SK-N-SH (cell line): ENCODE measurements around the gene PPP2R3B.

Source experiments
- CTCF ChIP-seq: fragments of 200-600 bp; sonication (generic); IDR thresholded peaks from 2 replicates; pipeline ENCODE4 v1.6.1; 2017; ENCODE audit warnings: antibody characterized with exemption, mild to moderate bottlenecking, moderate library complexity
- RFX5 ChIP-seq: IDR thresholded peaks from 2 replicates; pipeline ENCODE4 v1.6.1; 2012; ENCODE audit warnings: mild to moderate bottlenecking, improper control_type of control experiment, low read length
- SMC3 ChIP-seq: IDR thresholded peaks from 2 replicates; pipeline ENCODE4 v1.6.1; 2012; ENCODE audit warnings: low read depth, low read length, improper control_type of control experiment
- TF ChIP-seq, protein P1 (sequence below): IDR thresholded peaks from 2 replicates; pipeline ENCODE4 v1.6.1; 2012; ENCODE audit warnings: mild to moderate bottlenecking, low read depth, low read length, moderate library complexity

DNA sequence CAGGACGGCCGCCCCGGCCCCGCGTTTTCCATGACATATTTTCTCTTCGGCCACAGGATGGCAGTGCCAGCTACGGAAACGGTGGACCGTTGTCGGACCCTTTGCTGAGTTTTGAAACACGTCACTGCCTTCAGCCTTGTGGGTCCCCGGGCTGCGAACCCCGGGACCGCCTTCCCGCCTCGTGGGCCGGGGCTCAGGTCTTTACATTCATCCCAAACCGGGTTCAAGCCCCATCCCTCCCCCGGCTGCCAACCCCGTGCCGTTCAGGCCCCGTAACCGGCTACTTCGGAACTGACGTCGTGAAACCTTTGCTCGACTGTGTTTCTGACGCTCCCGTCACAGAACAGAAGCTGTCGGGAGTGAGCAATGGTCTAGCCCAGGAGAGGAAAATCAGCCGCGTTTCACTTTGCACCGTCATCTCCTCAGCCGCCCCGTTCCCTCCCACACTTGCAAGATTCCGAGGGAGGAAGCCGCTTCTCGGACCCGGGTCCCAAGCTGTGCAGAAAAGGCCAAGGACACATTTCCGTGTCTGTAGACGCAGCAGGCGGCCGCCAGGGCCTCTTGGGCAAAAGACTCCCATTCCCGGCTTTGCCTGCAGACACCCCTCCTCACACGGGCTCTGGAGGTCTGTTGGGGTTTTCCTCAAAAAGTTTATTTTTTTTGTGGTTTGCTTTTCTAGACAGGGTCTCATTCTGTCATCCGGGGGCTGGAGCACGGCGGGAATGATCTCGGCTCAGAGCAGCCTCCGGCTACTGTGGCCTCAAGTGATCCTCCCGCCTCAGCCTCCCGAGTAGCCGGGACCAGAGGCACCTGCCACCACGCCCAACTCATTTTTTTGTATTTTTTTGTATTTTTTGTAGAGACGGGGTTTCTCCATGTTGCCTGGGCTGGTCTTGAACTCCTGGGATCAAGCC lies 41.4 kb upstream of the PPP2R3B start:
- no peak for TF ChIP-seq RFX5
- peak; percentile 49 for TF ChIP-seq CTCF
- TF ChIP-seq SMC3: no peak
- TF ChIP-seq, protein P1, sequence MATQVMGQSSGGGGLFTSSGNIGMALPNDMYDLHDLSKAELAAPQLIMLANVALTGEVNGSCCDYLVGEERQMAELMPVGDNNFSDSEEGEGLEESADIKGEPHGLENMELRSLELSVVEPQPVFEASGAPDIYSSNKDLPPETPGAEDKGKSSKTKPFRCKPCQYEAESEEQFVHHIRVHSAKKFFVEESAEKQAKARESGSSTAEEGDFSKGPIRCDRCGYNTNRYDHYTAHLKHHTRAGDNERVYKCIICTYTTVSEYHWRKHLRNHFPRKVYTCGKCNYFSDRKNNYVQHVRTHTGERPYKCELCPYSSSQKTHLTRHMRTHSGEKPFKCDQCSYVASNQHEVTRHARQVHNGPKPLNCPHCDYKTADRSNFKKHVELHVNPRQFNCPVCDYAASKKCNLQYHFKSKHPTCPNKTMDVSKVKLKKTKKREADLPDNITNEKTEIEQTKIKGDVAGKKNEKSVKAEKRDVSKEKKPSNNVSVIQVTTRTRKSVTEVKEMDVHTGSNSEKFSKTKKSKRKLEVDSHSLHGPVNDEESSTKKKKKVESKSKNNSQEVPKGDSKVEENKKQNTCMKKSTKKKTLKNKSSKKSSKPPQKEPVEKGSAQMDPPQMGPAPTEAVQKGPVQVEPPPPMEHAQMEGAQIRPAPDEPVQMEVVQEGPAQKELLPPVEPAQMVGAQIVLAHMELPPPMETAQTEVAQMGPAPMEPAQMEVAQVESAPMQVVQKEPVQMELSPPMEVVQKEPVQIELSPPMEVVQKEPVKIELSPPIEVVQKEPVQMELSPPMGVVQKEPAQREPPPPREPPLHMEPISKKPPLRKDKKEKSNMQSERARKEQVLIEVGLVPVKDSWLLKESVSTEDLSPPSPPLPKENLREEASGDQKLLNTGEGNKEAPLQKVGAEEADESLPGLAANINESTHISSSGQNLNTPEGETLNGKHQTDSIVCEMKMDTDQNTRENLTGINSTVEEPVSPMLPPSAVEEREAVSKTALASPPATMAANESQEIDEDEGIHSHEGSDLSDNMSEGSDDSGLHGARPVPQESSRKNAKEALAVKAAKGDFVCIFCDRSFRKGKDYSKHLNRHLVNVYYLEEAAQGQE: no peak
